Activated CD8-positive, alpha-beta memory T cell treated with anti-CD3 and anti-CD28 coated beads, Interleukin-2, amount 50 U/mL, for 4 hours (primary cell): Measurements from ENCODE around the gene EVI5L.
"Not testable (repeated sequence)": the region's sequence is repeated elsewhere in the genome, so short reads cannot be mapped to it uniquely, and the experiment has no call there.

Source experiments
- DNase-seq: peaks from one replicate; pipeline ENCODE4 v3.0.0-alpha.2; 2020

The EVI5L gene

DNA sequence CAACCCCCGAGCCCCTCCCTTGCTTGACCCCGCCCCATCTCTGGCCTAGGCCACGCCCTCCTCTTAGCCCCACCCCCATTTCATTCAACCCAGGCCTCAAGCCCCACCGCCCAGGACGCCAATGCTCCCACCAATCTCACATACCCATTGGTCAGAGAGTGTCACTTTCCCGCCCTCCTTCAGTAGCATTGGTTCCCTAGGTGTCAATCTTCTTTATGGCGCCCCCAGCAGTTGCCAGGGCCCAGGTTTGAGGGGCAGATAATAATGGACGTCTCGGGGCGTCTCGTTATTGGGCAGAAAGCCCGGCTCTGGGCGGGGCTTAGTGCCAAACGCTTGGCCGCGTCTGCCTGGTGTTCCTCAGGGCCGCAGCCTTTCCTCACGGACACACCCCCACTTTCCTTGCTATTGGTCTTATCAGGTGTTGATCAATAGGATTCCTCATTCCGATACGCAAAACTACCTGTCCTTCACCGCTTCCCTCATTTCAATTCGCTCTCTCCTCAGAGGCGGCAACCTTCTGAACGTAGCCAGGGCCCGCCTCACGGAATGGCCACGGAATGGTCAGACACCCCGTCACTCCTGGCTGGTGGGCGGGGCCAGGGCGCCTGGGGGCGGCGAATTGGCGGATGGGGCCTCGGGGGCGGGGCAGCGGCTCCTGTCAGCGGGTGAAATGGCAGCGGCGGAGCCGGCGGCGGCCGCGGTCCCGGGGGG is at the start of gene EVI5L:
Gene EVI5L, plus strand, starts transcription at position 658 of the 711 bp plus-strand sequence. CDS start 16,325 bp downstream, outside the sequence.
- DNase-seq, result peak; percentile 100

- DNase-seq, result no peak
These were observed 48.9 kb upstream of the EVI5L start for GRCh38 chr19:7781157-7781556.

DNA sequence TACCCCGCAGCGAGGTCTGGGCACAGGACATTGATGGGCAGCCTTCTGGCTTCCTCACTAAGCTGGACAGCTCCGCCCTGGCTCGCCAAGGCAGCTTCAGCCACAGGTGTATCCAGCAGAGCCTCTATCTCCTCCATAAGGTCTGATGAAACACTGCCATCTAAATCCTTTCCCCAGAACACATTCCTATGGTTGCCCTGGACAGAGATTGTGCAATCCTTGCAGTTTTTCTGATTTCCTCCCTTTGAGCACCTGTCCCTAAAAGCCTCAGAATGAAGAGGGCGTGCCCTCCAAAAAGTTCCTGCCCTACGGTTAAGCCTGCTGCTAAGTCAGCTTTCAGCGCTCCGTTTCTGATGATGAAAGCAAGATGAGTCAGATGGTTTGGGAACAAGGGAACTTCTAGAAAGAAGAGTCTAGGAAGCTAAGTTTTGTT is 46.0 kb upstream of the EVI5L start:
- no peak for DNase-seq

DNA sequence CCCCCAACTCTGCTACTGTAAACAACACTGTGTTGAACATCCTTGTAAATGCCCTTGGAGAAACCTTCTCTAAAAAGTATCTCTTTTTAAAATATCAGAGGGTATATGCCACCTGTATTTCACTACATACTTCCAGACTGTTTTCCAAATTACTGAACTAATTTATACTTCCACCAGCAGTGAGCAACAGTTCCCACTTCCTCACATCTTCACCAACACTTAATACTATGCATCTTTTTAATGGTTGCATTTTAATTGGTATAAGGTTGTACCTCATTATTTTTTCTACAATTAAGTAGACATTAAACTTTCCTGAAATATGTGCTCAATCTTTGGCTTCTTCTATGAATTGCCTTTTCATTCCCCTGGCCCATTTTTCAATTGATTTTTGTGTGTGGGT is 45.2 kb upstream of the EVI5L start:
- no peak for DNase-seq

- no peak for DNase-seq
These were observed 42.9 kb upstream of the EVI5L start for GRCh38 chr19:7787141-7787540.

DNA sequence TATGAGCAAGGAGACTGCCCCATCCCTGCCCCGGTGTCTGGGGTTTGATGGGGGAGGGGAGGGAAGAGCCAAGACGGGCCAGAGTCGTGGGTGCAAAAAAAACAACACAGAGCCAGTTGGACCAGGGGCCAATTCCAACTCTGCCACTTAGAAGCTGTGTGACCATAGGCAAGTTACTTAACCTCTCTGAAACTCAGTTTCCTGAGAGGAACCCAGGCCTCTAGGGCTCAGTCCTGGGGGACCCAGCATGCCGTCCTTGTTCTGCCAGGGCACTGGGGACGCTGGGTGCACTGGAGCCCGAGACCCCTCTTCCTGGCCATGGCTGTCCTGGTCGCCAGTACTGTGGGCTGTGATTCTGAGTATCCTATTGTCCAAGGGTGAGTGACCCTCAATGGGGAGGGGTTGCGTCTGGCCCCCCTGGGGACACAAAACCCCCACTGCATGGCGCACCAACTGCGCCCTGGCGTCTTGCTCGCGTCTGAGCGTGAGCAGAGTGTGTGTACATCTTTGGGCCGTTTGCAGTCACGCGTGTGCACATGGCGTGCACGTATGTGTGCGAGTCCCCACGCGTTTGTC is 42.3 kb upstream of the EVI5L start:
- DNase-seq, result no peak

DNA sequence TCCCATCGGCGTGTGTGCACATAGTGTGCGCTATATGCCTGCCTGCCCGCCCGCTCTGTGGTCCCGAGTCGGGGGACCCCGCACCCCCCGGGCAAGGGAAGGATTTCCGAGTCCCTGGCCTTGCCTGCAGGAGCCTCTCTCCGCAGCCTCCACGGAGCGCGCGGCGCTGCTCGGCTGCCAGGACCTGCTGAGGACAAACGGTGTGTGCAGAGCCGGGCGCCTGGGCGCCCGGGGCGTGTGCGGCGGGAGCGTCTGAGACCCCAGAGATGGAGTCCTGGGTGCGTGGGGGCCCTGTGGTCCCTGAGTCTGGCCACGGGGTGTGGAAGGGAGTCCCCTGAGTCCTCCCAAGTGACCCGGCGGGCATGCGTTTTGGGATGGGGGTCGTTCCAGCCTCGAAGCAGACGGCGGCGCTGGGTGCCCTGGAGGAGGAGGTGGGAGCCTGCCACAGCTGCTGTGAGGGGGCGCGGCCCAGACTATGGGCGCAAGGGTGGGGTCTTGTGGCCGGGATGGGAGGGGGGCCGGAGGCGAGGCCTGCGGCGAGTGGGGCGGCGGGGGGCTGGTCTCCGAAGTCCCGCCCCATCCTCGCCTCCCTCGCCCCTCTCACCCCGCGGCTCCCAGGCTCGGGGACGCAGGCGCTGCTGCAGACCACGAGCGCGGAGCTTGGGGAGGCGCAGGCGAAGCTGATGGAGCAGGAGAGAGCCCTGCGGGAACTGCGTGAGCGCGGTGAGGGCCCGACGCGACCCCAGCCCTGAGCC is 41.7 kb upstream of the EVI5L start:
- no peak for DNase-seq

DNA sequence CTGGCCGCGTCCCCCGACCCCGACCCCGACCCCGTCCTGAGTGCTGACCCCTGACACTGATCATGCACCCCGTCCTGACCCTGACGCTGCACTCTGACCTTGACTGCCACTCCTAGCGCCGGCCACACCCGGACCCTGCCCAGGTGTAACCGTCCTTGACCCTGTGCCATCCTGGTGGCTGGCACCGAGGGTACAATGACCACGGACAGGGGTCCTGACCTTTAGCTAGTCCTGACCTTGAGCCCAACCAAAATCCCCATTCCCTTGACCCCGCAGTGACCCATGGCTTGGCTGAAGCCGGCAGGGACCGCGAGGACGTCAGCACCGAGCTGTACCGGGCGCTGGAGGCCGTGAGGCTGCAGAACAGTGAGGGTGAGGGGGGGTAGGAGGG is 41.1 kb upstream of the EVI5L start:
- DNase-seq, result no peak

GRCh38 chr19:7789447-7789846 is 40.6 kb upstream of the EVI5L start:
- DNase-seq, result peak; percentile 30

- no peak for DNase-seq
These were observed 39.6 kb upstream of the EVI5L start for GRCh38 chr19:7790416-7790815.

GRCh38 chr19:7792281-7792680 is 37.7 kb upstream of the EVI5L start:
- no peak for DNase-seq

- DNase-seq, result not testable (repeated sequence)
These were observed 37.3 kb upstream of the EVI5L start for GRCh38 chr19:7792701-7793100.

GRCh38 chr19:7793493-7793892 is 36.5 kb upstream of the EVI5L start:
- DNase-seq, result no peak

DNA sequence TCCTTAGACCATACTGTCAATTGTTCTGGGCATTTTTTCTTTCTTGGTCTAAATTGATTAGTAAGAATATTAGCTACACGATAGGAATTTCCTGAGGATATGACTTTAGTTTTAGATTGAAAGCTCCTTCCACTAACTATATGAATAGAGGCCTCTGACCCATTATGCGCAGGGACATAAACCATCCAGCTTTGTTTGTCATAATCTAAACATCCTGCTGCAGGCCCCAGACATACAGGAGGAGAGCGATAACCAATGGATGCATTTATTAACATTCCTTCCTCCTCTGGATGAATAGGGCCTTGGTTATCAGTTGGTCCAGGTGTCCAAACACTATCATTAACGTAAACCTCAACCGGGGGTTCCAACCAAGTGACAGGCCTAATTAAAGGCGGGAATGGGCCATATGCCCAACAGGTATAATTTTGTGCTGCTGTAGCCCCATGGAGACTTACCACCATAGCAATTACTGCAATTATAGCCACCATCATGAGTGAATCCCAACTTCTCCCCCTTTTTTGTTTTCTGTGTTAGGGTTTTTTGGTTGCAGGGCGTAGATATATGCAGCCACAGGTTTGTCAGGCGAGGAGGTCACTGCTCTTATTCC is 34.4 kb upstream of the EVI5L start:
- no peak for DNase-seq

GRCh38 chr19:7799640-7800355 is 30.2 kb upstream of the EVI5L start:
- DNase-seq, result peak; percentile 54

DNA sequence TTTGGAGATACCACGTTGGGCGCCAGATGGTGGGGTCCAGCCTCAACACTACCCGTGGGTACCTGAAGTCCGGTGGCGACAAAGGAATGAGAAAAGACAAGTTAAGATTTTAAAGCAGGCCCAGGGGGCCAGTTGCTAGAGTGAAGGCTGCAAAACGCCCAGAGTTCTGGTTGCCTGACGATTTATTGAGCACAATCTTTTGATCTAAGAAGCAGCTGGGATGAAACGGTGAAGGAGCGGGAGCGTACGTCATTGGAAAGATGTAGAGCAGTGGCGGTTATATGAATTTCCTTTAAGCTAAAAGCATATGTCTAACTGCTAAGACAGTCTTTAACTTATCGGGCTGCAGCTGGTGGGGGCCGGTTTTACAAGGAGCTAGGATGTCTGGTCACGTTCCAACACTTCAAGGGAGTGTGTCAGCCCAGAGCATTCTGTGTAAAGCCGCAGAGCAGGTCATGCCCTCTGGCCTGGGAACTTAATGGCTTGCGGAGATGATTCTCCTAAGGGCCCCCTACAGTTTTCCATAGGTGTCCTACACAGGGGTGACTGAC is 28.9 kb upstream of the EVI5L start:
- no peak for DNase-seq

DNA sequence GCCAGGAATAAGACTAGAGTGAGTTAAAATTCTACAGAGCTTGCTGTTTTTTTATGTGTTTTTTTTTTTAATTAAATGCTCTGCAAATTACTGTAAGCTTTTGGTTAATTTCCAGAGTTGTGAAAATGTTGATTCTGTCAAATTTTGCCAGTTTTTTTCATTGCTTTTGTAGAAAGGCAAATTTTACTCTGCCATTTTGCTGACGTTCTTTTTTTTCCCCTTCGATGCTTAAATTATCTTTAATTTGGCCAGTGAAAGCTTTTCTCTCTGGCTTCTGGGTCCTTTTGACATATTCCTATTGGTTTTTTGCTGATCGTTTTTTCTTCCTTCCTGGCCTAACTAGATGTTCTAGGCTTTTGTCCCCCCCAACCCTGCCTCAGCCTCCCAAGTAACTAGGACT is 23.8 kb upstream of the EVI5L start:
- no peak for DNase-seq

DNA sequence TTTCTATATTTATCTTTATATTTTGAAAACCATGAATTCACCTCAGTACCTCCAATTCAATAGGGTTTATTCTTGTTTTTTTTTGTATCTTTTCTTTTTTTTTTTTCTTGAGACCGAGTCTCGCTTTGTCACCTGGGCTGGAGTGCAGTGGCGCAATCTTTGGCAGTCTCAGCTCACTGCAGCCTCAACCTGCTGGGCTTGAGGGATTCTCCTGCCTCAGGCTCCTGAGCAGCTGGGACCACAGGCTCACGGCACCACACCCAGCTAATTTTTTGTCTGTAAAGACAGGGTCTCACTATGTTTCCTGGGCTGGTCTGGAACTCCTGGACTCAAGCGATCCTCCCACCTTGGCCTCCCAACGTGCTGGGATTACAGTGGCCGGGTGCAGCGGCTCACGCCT is 23.1 kb upstream of the EVI5L start:
- DNase-seq, result no peak

DNA sequence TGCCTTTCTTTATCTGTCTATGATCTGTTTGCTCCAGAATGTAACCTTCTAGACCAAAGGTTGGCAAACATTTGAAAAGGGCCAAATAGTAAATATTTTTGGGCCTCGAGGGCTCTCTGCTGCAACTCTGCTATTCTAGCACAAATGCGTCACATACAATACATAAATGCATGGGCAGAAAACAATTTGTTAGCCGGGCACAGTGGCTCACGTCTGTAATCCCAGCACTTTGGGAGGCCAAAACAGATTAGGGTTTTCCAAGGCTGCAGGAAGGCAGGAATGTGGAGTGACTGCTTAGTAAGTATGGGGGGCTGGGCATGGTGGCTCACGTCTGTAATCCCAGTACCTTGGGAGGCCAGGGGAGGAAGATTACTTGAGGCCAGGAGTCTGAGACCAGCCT is 21.9 kb upstream of the EVI5L start:
- DNase-seq, result no peak

GRCh38 chr19:7811989-7812388 is 18.0 kb upstream of the EVI5L start:
- no peak for DNase-seq

GRCh38 chr19:7815325-7815724 is 14.7 kb upstream of the EVI5L start:
- no peak for DNase-seq

GRCh38 chr19:7816040-7816439 is 14.0 kb upstream of the EVI5L start:
- not testable (repeated sequence) for DNase-seq

GRCh38 chr19:7817801-7818200 is 12.2 kb upstream of the EVI5L start:
- DNase-seq, result no peak
